NB4 (cell line): Measurements from ENCODE around the gene MBOAT7.
"Not testable (repeated sequence)": the region's sequence is repeated elsewhere in the genome, so short reads cannot be mapped to it uniquely, and the experiment has no call there.

Source experiments
- DNase-seq: peaks from one replicate; pipeline ENCODE4 v3.0.0; 2010; ENCODE audit warnings: low read depth
- H3K4me3 ChIP-seq: one replicate; pipeline ENCODE4 v1.5.1; 2011; ENCODE audit warnings: mild to moderate bottlenecking, low read depth, low read length, moderate library complexity
- MYC ChIP-seq: IDR thresholded peaks from 2 replicates; pipeline ENCODE4 v1.6.1; 2011; ENCODE audit warnings: low read depth, low read length
- POLR2A ChIP-seq: IDR thresholded peaks from 2 replicates; pipeline ENCODE4 v1.6.1; 2011; ENCODE audit warnings: mild to moderate bottlenecking; ENCODE audit not compliant: insufficient read length; ENCODE audit errors: extremely low read depth
- TF ChIP-seq, protein P1 (sequence below): IDR thresholded peaks from 2 replicates; pipeline ENCODE4 v1.6.1; 2011; ENCODE audit warnings: low read depth, low read length
- TF ChIP-seq, protein P2 (sequence below): IDR thresholded peaks from one replicate; pipeline ENCODE4 v1.5.1; 2012; ENCODE audit warnings: low read depth, low read length

MBOAT7 gene, protein sequence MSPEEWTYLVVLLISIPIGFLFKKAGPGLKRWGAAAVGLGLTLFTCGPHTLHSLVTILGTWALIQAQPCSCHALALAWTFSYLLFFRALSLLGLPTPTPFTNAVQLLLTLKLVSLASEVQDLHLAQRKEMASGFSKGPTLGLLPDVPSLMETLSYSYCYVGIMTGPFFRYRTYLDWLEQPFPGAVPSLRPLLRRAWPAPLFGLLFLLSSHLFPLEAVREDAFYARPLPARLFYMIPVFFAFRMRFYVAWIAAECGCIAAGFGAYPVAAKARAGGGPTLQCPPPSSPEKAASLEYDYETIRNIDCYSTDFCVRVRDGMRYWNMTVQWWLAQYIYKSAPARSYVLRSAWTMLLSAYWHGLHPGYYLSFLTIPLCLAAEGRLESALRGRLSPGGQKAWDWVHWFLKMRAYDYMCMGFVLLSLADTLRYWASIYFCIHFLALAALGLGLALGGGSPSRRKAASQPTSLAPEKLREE

DNA sequence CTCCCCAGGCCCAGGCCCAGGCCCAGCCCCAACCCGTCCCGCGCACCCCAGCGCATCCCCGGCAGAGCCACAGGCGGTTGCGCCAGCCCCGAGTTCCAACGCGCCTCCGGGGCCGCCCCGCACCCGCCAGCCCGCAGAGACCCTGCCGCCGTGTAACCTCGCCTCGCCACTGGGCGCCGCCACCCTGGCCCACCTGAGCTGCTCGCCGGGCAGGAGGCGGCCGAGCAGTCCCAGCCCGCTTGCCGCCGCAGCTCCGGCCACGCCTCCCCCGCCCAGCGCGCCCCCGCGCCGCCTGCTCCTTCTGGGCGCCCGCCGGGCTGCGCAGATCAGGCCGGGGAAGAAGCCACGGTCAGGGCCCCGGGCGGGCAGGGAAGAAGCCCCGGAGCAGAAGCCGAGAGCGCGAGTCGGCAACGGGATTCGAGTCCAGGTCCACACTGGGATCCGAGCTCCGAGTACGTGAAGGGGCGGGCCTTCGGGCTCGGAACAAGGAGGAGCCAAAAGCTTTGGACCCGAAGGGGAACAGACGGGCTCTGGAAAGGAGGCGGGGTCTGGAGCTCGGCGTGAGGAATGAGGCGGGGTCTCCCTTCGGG is at the start of gene MBOAT7:
Gene MBOAT7, minus strand, starts transcription at position 436 of the 590 bp plus-strand sequence. CDS start 1,072 bp downstream, outside the sequence.
- peak within 1 kb of the TSS; percentile 71 for H3K4me3 ChIP-seq
- TF ChIP-seq, protein P1, sequence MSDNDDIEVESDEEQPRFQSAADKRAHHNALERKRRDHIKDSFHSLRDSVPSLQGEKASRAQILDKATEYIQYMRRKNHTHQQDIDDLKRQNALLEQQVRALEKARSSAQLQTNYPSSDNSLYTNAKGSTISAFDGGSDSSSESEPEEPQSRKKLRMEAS: no peak
- TF ChIP-seq POLR2A: peak; percentile 39
- TF ChIP-seq MYC: no peak
- TF ChIP-seq, protein P2, sequence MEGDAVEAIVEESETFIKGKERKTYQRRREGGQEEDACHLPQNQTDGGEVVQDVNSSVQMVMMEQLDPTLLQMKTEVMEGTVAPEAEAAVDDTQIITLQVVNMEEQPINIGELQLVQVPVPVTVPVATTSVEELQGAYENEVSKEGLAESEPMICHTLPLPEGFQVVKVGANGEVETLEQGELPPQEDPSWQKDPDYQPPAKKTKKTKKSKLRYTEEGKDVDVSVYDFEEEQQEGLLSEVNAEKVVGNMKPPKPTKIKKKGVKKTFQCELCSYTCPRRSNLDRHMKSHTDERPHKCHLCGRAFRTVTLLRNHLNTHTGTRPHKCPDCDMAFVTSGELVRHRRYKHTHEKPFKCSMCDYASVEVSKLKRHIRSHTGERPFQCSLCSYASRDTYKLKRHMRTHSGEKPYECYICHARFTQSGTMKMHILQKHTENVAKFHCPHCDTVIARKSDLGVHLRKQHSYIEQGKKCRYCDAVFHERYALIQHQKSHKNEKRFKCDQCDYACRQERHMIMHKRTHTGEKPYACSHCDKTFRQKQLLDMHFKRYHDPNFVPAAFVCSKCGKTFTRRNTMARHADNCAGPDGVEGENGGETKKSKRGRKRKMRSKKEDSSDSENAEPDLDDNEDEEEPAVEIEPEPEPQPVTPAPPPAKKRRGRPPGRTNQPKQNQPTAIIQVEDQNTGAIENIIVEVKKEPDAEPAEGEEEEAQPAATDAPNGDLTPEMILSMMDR: no peak
- no peak for DNase-seq

DNA sequence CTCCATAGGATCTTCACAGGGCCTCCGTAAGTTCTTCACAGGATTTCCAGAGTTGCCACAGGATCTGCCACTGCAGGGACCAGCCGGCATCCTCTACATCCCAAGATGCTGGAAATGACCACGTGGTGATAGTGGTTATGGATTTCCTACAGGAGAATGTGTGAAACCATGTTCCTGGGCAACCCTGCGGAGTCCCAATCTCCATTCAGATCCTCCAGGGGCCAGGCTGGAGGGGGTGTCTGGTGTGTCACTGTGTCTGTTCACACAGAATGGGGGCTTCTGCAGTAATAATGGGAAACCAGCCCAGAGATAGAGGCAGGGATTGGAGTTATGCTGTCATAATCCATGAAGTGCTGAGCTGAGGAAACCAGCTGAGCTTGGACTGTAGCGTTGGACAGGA is 44.6 kb upstream of the MBOAT7 start:
- no peak for TF ChIP-seq POLR2A
- no peak for DNase-seq
- H3K4me3 ChIP-seq: no peak overlapping the region

DNA sequence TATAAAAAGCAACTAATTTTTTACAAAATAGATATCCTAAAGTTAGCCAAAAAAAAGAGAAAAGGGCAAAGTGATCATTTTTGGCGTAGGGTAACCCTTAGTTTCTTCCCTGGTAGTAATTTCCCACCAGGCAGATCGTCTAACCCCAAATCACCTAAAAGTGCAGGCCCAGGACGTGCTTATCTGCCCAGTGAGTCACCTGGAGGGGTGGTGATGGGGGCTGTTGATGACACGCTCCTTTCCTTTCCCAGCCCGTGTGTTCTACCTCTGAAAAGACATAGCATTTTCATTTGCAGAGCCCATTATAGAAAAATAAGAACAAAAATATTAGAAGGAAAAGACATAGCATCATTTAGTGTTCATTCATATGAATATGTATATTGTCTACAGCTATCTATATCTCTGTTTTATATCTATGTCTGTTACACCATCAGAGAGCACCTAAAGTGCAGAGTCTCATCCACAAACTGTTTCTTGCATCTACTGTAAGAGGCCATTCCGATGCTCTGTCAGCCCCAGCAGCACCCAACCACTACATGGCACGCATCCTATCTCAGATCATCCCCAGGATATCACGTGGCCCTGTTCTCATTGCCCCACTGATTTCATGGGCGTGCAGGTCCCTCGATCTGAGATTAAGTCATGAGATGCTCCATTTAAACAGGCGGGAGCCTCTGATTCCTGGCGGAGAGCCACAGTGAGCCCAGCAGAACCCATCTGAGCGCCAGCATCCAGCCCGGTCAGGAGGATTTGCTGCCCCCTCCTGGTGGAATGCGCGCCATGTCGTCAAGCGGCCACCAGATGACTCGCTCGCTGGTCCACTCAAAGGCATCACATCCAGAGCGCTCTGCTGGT is 41.9 kb upstream of the MBOAT7 start:
- H3K4me3 ChIP-seq: no peak overlapping the region
- TF ChIP-seq POLR2A: no peak
- TF ChIP-seq, protein P2: peak; percentile 67
- TF ChIP-seq, protein P1: peak; percentile 15; the same call in 1 of the 2 replicates
- peak; percentile 67 for DNase-seq

DNA sequence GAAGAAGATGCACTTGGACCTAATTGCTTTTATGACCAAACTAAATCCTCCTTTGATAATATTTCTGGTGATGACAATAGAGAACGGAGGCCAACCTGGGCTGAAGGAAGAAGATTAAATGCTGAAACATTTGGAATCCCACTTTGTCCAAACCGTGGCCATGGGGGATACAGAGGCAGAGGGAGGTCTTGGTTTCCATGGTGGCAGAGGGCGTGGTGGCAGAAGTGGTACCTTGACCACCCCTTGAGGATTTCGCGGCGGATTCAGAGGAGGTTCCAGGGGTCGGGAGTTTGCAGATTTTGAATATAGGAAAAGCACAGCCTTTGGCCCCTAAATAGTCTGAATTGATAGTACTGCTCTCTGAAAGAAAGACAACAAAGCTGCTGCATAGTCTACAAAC is 40.7 kb upstream of the MBOAT7 start:
- H3K4me3 ChIP-seq: no peak overlapping the region
- TF ChIP-seq, protein P2: no peak
- TF ChIP-seq POLR2A: no peak
- TF ChIP-seq, protein P1: no peak
- TF ChIP-seq MYC: no peak
- no peak for DNase-seq

DNA sequence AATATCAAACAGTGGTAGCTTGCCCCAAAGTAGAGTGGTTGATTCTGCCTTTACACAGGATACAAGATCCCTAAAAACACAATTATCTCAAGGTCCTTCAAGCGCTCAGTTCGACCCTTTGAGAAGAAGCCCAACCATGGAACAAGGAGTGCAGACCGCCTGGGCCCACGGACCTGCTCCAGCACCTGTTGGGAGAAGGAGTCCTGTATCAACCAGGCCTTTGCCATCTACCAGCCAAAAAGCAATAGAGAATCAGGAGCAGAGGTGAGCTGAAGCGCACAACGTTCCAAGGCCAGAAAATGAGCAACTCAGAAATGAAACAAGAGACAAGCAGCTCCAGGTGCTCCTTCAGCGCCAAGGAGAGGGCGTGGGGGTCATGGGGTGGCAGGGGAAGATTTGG is 39.8 kb upstream of the MBOAT7 start:
- H3K4me3 ChIP-seq: no peak overlapping the region
- TF ChIP-seq, protein P1: no peak
- no peak for TF ChIP-seq MYC
- no peak for TF ChIP-seq POLR2A
- TF ChIP-seq, protein P2: no peak
- DNase-seq: no peak

DNA sequence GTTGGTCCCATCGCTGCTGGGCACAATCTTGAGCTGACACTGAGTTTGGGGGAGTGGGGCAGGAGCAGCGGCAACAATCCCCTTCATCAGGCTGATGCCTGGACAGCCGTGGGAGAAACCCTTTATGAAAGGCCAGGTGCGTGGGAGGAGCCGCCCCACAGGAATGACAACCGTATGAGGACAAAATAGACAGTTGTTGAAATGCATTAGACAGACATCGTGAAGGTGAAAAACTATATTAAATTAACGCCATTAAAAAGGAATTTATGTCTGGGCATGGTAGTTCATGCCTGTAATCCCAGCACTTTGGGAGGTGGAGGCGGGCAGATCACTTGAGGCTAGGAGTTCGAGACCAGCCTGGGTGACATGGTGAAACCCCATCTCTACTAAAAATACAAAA is 35.2 kb upstream of the MBOAT7 start:
- not testable (repeated sequence) for H3K4me3 ChIP-seq, DNase-seq

DNA sequence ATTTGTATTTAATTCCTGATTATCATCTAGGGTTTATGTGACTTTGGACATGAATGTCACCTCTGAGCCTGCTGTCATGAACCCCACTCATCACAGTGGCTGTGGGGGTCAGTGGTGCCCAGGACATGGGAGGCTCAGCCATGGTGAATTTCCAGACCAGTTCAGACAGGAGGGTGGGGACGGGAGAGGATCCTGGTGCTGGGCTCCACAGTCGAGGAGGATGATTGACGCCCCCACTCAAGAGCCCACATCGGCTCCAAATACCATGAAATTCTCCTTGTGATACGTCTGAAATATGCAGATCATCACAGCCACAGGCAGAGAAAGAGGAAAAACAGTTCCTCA is 34.5 kb upstream of the MBOAT7 start:
- DNase-seq, H3K4me3 ChIP-seq: not testable (repeated sequence)

DNA sequence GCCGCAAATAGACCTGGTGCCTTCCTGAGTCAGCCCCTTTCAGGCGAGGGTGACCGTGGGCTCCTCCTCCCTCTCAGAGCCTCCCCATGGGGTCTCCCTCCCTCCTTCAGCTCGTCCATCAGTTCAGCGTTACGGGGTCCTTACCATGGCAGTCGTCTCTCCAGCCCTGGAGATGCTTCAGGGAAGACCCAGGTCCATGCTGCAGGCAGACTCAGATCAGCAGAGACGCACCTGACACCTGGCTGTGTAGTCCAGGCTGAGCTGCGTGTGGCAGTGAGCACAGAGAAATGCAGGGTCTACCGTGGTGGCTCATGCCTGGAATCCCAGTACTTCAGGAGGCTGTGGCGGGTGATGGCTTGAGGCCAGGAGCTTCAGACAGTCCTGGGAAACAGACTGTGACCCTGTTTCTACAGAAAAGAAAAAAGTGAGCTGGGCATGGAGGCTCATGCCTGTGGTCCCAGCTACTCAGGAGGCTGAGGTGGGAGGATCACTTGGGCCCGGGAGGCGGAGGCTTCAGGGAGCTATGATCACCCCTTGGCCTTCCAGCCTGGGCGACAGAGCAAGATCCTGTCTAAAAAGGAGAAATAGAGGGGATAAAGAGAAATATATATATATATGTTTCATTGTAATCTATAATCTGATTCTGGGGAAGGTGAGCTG is 34.0 kb upstream of the MBOAT7 start:
- not testable (repeated sequence) for H3K4me3 ChIP-seq, DNase-seq

DNA sequence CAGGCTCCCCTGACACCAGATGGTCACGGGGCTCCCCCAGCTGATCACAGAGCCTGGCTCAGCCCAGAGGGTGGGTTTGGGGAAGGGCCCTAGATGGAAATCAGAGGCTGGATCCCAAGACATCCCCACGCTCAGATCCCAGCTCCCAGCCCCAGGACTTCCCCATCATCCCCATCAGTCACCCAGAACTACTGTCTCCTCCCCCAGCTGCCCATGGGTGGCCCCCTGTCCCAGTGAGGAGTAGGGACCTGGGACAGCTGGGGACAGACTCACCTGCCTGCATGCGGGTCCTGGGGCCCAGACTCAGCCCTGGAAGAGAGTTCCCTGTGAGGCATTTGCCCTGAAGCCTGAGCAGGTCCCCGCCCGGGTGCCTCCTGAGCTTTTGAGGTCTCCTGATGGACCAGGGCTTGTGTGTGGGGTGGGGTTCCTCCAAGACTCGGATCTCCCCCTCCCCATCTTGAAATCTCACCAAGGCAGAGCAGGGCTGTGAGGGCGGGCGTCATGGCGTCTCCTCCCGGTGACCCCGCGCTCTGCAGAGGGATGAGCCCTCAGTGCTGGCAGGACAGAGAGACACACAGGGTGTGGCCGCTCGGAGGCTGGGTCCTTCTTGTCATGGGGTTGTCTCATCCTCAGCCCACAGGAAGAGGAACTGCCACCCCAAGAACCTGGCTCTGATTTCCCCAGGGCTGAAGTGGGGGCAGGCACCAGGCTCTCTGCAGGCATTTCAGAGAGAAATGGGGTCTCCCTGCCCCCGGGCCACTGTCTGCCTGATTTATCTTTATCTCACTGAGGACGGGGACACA is 33.3 kb upstream of the MBOAT7 start, which contains the start of gene LILRB3:
Gene LILRB3, minus strand, starts transcription at position 534 of the 803 bp plus-strand sequence. Its CDS starts 31 bp downstream, at position 503.
- not testable (repeated sequence) for DNase-seq, H3K4me3 ChIP-seq
